NCI-H1436 (cell line): ENCODE data around the gene AKAP12.

Experiments used
- DNase-seq: peaks from one replicate; lab custom pipeline; 2025; lab: John Stamatoyannopoulos, UW

AKAP12 gene

DNA sequence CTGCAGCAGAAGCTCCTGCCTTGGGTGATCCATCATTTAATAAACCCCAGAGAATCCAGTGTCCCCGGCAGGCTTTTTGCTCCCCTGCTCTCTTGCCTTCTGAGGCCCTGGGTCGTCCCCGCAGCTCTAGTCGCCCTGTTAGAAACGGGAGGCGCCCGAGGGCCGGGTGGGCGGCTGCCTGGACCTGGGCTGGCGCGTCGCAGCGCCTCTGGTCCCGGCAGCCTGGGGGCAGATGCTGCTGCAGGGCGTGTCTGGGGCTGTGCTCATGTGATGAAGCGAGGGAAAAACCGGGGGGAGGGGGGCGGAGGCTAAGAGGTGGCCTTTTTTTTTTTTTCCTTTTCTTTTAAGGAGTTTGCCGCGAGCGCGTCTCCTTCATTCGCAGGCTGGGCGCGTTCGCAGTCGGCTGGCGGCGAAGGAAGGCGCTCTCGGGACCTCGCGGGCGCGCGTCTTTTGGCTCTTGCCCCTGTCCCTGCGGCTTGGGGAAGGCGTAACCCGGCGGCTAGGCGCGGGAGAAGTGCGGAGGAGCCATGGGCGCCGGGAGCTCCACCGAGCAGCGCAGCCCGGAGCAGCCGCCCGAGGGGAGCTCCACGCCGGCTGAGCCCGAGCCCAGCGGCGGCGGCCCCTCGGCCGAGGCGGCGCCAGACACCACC is 394 bp downstream of the AKAP12 start:
- DNase-seq, result peak; percentile 64

DNA sequence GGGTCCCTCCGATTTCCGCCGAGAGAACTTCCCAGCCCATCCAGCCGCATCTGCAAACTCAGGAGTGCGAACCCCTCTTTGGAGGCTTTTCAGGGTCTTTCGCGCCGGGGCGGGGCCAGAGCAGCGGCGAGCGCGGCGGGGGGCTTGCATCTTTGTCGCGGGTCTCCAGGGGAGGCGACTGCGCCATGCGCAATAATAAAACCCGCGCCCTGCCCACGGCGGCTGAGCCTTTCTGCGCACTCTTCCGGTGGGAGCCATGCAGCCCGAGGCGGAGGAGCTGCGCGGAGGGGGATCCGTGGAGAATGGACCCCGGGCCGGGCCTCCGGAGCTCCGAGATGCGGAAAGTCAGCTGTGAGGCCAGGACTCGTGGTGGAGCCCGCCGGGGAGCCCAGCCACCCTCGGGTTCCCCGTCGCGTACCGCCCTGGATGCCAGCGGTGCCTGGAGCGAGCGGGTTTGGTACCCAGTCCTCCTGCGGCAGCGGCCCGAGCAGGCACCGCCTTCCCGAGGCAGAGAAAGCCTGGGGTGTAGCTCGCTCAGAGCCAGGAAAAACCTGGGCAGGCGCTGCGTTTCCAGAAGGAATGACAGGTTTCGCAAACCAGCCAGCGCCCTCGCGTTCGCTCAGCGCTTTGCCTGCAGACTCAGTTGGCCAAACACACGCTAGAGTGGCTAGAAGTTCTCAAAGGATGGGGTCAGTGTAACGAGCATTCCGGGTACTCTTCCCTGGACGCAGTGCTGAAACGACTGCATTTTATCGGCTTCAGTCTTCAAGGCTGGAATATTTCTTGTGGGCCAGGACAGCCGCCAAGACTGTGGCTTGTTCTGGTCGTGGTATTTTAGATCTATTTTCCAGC is 1.2 kb downstream of the AKAP12 start:
- DNase-seq, result peak; percentile 32

DNA sequence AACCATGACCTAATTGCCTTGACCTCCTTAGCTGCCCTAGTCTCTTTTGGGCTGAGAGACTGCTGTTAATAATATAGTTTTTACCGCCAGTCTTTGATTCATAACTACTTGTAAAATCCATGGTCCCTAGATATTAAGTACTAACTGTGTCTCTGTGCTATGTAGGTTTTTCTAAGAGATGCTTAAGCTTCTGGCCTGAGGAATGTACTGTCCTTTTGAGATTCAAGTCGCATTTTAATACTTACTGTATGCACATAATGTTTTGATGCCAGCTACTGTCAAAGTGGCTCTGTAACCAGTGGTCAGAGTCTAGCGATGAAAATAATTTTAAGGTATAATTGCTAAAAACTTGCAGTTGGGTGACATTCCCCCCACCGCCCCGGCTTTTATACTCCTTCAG is 2.1 kb downstream of the AKAP12 start:
- DNase-seq, result no peak

DNA sequence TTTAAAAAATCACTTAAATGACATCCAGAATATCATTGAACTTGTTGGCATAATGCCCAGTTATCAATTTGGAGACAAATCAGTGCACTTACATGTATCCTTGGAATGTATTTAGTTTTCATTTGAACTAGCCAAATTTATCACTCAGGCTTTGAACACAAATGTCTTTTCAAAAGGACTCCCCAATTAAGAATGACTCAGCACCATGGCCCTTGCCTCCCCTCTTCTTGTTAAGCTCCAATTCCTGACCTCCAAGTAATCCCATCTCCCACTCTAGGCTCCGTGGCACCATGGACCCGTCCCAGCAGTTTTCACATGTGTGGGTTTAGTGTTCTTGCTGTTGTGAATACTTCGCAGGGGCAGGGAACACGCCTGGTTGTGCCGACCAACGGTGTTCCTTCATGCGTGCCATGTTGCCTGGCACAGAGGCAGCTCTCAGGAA is 2.7 kb downstream of the AKAP12 start:
- no peak for DNase-seq

DNA sequence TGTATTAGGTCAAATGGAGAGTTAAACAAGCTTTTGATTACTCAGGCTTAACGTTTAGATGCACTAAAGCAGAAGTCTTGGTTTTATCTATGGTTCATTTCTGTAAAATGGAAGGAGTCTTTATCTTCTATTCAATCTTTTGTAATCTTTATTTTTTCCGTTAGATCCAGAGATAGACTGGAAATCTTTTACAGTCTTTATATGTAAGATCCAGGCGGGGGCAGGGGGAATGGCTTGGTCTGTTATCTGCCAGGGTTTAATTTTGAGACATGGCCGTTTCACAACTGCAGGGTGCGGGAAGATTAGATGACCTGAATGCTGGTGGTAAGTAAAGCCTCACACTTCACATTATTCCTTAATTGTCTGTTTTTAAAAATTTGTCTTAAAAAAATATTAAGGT is 3.7 kb downstream of the AKAP12 start:
- DNase-seq, result no peak

GRCh38 chr6:151247490-151247889 is 7.7 kb downstream of the AKAP12 start:
- DNase-seq, result no peak

DNA sequence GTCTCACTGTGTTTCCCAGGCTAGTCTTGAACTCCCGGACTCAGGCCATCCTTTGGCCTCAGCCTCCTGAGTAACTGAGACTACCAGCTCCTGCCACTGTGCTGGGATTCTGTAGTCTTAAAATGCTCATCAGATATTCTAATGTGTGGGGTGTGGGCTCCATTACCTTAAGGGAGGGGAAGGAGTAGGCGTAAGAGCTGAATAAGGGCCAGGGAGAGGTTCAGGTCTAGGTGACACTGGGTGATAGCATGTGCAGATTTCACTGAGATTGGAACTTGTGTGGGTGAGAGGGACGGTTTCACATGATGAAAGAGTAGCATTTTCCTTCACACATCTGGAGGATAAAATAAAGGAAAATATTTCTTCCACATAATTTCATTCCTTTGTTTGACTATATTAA is 8.5 kb downstream of the AKAP12 start:
- DNase-seq, result no peak

DNA sequence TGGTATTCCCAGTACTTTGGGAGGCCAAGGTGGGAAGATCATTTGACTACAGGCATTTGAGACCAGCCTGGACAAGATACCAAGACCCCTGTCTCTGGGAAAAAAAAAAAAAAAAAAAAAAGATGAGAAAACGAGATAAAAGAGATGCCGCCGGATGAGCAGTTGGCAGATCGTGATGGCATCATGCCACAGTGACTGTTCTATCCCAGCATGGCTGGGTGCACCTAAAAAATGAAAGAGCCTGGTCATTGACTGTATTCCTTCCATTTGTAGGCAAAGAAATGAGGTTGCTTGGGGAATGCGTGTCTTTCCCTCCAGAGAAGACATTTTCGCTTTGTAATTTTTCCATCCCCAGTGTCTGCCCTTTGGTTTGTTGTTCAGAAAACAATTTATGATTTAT is 12.9 kb downstream of the AKAP12 start:
- DNase-seq, result no peak

DNA sequence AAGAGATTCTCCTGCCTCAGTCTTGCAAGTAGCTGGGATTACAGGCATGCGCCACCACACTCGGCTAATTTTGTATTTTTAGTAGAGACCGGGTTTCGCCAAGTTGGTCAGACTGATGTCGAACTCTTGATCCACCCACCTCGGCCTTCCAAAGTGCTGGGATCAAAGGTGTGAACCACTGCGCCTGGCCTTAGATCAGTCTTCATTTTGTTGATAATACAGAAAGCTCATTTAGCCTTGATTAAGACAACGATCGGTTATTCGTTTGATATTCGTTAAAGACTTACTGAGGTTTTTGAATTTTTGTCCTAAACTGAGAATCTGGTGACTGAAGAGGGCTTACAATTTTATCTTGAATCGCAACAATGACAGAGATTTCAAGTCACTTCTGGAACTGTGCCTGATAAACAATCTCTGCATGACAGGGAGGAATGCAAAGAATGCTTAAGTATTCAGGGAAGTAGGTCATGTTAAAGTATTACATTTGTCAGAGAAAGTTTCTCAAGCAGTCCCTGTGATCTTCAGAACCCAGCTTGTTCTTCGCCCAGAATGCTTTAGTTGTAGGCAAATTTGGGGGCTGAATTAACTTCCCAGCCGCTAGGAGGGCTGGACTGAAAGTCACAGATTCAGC is 14.8 kb downstream of the AKAP12 start:
- DNase-seq, result no peak

GRCh38 chr6:151255811-151256210 is 16.0 kb downstream of the AKAP12 start:
- no peak for DNase-seq

DNA sequence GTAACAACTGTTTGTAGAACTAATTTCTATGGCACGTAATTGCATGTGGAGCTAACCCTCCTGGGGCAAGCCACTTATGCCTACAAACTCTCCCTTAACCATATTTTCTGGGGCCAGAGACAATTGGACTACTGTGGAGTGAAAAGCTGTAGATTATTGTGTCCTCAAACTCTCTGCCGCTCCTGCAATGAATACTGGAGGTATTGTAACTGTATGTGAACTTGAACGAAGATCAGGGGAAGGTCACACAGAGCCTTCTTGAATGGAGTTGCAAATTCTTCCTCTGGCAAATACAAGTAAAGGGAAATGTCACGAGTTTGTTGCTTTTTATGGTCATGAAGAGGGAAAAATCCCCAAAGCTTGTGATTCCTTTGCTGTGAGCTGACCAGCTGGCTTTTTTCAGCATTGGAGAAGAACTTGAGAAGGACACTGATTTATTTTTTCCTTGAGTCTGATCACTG is 18.2 kb downstream of the AKAP12 start:
- DNase-seq, result no peak

DNA sequence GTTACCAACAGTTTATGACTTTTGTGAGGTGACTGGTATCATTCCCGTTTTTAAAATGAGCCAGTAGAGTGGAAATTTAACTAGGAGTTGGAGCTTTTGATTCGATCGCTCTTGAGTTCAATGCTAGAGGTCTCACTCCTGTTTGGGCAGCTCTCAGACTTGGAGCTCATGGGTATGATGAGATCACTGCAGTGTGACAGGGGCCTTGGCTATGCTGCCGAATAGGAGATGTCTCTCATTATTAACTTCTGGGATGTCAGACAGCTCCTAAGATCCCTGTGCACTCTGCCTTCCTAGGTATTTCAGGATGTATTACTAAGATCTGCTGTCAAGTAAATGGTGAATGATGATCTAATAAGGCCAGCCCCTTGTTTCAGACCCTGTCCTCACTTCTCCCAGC is 20.4 kb downstream of the AKAP12 start:
- DNase-seq, result no peak

- no peak for DNase-seq
Measured at GRCh38 chr6:151263035-151263434, 23.3 kb downstream of the AKAP12 start.

DNA sequence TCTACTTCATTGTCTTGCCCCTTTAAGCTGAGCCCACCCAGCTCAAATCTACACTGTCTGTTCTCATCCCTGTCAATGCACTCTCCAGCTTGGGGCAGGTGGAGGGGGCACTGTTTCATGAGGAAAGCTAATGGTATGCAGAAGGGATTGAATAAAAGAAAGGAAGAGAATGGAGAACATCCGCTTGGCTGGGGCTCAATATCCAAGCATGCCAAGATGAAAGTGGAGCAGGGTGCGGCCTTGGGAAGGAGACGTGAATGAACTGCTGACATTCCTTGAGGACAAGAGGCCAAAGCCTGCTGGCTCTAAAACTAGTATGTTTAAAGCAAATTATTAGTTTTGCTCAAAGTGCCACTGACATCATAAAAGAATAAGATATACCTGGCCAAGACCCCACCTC is 24.2 kb downstream of the AKAP12 start:
- no peak for DNase-seq

DNA sequence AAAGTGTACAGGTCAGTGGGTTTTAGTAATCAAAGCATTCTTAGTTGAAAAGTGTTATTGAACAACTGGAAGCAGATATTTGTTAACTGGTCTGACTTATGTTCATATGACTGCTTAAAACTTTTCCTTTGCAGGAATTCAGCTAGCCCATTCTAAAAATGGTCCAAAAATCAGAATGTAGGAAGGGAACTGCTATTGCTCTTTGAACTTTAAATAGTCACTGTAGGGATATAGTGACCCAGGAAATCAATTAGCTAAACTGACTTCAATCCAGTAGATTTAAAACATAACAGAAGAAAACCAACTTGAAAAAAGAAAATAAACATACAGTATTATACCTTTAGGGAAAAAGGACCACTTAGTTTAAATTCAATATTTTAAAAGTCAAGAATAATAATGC is 25.5 kb downstream of the AKAP12 start:
- DNase-seq, result no peak

GRCh38 chr6:151269321-151269995 is 29.7 kb downstream of the AKAP12 start:
- DNase-seq, result no peak

DNA sequence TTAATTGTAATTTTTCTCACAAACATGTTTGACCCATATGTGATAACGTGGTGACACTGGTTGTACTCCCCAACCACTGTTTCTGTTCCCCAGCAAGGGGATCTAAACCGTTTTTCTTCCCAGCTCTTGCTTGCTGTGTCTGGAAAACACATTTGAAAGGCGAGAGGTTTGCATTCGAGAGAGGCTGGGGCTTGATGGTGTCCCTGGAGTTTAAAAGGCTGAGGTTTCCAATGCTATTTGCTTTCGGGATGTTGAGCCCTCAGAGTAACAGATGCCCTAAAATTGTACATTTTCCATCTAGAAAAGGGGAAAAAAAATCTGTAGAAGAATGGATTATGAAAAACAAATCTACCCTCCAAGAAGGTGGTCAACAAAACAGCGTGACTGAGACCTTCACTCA is 35.4 kb downstream of the AKAP12 start:
- DNase-seq, result no peak

- DNase-seq, result no peak
Measured at GRCh38 chr6:151275566-151275965, 35.8 kb downstream of the AKAP12 start.

DNA sequence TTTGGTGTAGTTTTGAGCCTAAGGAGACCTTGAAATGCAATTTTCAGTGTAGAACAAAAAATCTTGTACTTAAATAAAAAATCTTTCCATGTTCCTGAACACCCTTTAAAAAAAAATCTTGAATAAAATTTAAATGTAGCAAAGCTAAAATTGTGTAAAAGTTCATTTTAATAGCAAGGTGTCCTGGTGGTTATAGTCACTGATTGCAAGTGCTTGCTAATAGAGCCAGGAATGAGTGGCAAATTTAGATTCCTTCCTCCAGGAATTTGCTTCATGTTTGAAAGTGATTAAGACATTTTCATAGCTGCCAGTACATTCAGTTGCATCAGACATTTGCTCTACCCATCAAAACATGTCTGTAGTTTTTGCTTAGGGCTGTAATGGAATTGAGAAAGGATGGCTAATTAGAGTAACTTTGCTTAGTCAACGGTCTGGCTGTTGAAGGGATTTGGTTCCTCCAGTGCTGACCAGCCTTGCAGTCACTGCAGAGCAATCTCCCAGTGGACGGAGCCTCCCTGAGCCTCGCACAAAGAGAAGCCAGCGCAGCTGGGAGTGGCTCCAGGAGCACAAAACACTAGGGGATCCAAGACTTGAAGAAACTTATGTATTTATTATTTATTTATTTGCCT is 36.5 kb downstream of the AKAP12 start:
- DNase-seq, result no peak

DNA sequence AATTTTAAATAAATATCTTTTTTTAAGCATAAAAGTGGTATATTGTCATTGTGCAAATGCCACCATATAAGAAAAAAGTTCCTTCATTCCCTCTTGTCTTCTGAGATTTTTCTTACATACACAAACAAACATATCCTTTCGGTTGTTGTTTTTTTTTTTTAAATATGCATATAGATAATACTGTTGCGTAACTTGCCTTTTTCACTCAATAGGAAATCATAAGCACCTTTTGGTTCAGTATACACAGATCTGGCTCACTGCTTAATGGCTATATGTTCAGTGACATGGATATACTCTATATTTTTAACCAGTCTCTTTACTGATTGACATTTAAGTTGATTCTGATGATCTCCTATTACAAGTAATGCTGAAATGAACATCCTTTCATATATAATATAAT is 40.1 kb downstream of the AKAP12 start:
- no peak for DNase-seq

GRCh38 chr6:151280859-151281258 is 41.1 kb downstream of the AKAP12 start:
- DNase-seq, result no peak

- DNase-seq, result no peak
Measured at GRCh38 chr6:151284012-151284411, 44.2 kb downstream of the AKAP12 start.
